ENCODE results near the gene MGME1. TPM values are rescaled to one million over a fixed set of nuclear protein-coding genes. Genes with fewer than 3 reads are reported as not detected.

MGME1 gene
- total and polyA plus RNA-seq, 2 of the 13 experiments (the other 11 are each of a cell fraction or from before 2014, with no cell fraction given) = 36.7 to 66.6 TPM

DNA sequence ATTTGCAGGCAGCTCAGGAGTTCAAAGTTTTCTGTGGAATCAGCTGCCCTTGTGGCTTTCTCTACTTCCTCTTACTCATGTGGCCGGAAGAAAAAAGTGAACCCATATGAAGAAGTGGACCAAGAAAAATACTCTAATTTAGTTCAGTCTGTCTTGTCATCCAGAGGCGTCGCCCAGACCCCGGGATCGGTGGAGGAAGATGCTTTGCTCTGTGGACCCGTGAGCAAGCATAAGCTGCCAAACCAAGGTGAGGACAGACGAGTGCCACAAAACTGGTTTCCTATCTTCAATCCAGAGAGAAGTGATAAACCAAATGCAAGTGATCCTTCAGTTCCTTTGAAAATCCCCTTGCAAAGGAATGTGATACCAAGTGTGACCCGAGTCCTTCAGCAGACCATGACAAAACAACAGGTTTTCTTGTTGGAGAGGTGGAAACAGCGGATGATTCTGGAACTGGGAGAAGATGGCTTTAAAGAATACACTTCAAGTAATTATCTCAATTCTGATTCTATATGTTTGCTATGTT lies 1.1 kb downstream of the MGME1 start (continued):
- TF ChIP-seq ATF7-NPFF (CRISPR knock-in tag; IDR thresholded peaks at IDR 0.05; ENCODE audit: low read depth) (no peak), SNAPC5 (CRISPR knock-in tag; IDR thresholded peaks at IDR 0.05; ENCODE audit: borderline replicate concordance) (no peak), PCBP1 (IDR thresholded peaks at IDR 0.05; ENCODE audit: borderline replicate concordance, low read depth, low read length) (no peak), SMARCC2 (IDR thresholded peaks at IDR 0.05) (no peak; the same call in 1 of the 2 replicates), TBL1XR1 (IDR thresholded peaks at IDR 0.05; ENCODE audit: borderline replicate concordance, low read length, partially characterized antibody) (no peak), BATF2 (CRISPR knock-in tag; IDR thresholded peaks at IDR 0.05) (no peak), PHF21A (CRISPR knock-in tag; IDR thresholded peaks at IDR 0.05) (no peak), HMGA1 (CRISPR knock-in tag; conservative IDR thresholded peaks at IDR 0.05) (no peak), HDAC1 (CRISPR knock-in tag; IDR thresholded peaks at IDR 0.05) (no peak; the same call in 1 of the 2 replicates), ZKSCAN5 (CRISPR knock-in tag; IDR thresholded peaks at IDR 0.05) (no peak), ELF4 (CRISPR knock-in tag; IDR thresholded peaks at IDR 0.05; ENCODE audit: borderline replicate concordance) (no peak), ZNF335 (CRISPR knock-in tag; IDR thresholded peaks at IDR 0.05) (no peak; the same call in 1 of the 2 replicates), PAWR (CRISPR knock-in tag; IDR thresholded peaks at IDR 0.05; ENCODE audit: borderline replicate concordance) (no peak), CREBL2 (CRISPR knock-in tag; IDR thresholded peaks at IDR 0.05; ENCODE audit: borderline replicate concordance) (no peak), HNRNPUL1 (IDR thresholded peaks at IDR 0.05; ENCODE audit: low read depth, low read length) (no peak), YEATS2 (CRISPR knock-in tag; IDR thresholded peaks at IDR 0.05; ENCODE audit: borderline replicate concordance) (no peak), ZNF773 (CRISPR knock-in tag; IDR thresholded peaks at IDR 0.05; ENCODE audit: borderline replicate concordance) (no peak), KDM1A (CRISPR knock-in tag; IDR thresholded peaks at IDR 0.05) (no peak), KDM2A (CRISPR knock-in tag; IDR thresholded peaks at IDR 0.05; ENCODE audit: borderline replicate concordance, low read depth) (no peak), ARID2 (CRISPR knock-in tag; IDR thresholded peaks at IDR 0.05; ENCODE audit: borderline replicate concordance) (no peak), ZFP36 (IDR thresholded peaks at IDR 0.05; ENCODE audit: borderline replicate concordance, low read depth, low read length, partially characterized antibody) (no peak)
- TF ChIP-seq, protein P1, sequence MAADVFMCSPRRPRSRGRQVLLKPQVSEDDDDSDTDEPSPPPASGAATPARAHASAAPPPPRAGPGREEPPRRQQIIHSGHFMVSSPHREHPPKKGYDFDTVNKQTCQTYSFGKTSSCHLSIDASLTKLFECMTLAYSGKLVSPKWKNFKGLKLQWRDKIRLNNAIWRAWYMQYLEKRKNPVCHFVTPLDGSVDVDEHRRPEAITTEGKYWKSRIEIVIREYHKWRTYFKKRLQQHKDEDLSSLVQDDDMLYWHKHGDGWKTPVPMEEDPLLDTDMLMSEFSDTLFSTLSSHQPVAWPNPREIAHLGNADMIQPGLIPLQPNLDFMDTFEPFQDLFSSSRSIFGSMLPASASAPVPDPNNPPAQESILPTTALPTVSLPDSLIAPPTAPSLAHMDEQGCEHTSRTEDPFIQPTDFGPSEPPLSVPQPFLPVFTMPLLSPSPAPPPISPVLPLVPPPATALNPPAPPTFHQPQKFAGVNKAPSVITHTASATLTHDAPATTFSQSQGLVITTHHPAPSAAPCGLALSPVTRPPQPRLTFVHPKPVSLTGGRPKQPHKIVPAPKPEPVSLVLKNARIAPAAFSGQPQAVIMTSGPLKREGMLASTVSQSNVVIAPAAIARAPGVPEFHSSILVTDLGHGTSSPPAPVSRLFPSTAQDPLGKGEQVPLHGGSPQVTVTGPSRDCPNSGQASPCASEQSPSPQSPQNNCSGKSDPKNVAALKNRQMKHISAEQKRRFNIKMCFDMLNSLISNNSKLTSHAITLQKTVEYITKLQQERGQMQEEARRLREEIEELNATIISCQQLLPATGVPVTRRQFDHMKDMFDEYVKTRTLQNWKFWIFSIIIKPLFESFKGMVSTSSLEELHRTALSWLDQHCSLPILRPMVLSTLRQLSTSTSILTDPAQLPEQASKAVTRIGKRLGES (CRISPR knock-in tag; IDR thresholded peaks at IDR 0.05; ENCODE audit: borderline replicate concordance) = no peak
- TF ChIP-seq, protein P2, sequence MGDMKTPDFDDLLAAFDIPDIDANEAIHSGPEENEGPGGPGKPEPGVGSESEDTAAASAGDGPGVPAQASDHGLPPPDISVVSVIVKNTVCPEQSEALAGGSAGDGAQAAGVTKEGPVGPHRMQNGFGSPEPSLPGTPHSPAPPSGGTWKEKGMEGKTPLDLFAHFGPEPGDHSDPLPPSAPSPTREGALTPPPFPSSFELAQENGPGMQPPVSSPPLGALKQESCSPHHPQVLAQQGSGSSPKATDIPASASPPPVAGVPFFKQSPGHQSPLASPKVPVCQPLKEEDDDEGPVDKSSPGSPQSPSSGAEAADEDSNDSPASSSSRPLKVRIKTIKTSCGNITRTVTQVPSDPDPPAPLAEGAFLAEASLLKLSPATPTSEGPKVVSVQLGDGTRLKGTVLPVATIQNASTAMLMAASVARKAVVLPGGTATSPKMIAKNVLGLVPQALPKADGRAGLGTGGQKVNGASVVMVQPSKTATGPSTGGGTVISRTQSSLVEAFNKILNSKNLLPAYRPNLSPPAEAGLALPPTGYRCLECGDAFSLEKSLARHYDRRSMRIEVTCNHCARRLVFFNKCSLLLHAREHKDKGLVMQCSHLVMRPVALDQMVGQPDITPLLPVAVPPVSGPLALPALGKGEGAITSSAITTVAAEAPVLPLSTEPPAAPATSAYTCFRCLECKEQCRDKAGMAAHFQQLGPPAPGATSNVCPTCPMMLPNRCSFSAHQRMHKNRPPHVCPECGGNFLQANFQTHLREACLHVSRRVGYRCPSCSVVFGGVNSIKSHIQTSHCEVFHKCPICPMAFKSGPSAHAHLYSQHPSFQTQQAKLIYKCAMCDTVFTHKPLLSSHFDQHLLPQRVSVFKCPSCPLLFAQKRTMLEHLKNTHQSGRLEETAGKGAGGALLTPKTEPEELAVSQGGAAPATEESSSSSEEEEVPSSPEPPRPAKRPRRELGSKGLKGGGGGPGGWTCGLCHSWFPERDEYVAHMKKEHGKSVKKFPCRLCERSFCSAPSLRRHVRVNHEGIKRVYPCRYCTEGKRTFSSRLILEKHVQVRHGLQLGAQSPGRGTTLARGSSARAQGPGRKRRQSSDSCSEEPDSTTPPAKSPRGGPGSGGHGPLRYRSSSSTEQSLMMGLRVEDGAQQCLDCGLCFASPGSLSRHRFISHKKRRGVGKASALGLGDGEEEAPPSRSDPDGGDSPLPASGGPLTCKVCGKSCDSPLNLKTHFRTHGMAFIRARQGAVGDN (CRISPR knock-in tag; IDR thresholded peaks at IDR 0.05) = no peak

All from HepG2 (cell line).